ENCODE results near the gene DEFB125.

DNA sequence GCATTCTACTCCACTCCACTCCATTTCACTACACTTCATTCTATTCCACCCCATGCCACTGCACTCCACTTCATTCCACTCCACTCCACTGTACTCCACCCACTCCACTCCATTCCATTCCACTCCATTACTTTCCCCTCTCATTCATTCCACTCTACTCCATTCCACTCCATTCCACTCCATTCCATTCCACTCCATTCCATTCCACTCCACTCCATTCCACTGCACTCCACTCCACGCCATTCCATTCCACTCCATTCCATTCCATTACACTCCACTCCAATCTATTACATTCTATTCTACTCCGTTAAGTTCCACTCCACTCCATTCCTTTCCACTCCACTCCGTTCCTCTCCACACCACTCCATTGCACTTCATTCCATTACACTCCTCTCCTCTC is 25.0 kb upstream of the DEFB125 start:
- TF ChIP-seq ELF1 (IDR thresholded peaks at IDR 0.05; ENCODE audit: borderline replicate concordance, low read depth) (no peak), EZH2 (IDR thresholded peaks at IDR 0.05) (no peak), CTCF (IDR thresholded peaks at IDR 0.05 in 2 of 3, conservative IDR thresholded peaks at IDR 0.05 in 1 of 3; ENCODE audit: borderline replicate concordance in 1 of 3, insufficient read depth in 1 of 3, low read depth in 2 of 3, low read length in 2 of 3) (no peak), POLR2A (IDR thresholded peaks at IDR 0.05; ENCODE audit: borderline replicate concordance, extremely low read depth, insufficient read depth, insufficient read length) (no peak), YY1 (IDR thresholded peaks at IDR 0.05; ENCODE audit: extremely low read depth, insufficient replicate concordance, low read depth, low read length) (no peak), JUND (IDR thresholded peaks at IDR 0.05) (no peak), SP1 (IDR thresholded peaks at IDR 0.05; ENCODE audit: low read depth) (no peak), POLR2AphosphoS5 (IDR thresholded peaks at IDR 0.05; ENCODE audit: low read depth, low read length) (no peak), ZBTB33 (IDR thresholded peaks at IDR 0.05; ENCODE audit: extremely low read depth, insufficient replicate concordance, low read length) (no peak), CEBPB (IDR thresholded peaks at IDR 0.05; ENCODE audit: low read depth) (no peak)
- TF ChIP-seq, protein P1, sequence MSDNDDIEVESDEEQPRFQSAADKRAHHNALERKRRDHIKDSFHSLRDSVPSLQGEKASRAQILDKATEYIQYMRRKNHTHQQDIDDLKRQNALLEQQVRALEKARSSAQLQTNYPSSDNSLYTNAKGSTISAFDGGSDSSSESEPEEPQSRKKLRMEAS (IDR thresholded peaks at IDR 0.05): no peak
- TF ChIP-seq, protein P2, sequence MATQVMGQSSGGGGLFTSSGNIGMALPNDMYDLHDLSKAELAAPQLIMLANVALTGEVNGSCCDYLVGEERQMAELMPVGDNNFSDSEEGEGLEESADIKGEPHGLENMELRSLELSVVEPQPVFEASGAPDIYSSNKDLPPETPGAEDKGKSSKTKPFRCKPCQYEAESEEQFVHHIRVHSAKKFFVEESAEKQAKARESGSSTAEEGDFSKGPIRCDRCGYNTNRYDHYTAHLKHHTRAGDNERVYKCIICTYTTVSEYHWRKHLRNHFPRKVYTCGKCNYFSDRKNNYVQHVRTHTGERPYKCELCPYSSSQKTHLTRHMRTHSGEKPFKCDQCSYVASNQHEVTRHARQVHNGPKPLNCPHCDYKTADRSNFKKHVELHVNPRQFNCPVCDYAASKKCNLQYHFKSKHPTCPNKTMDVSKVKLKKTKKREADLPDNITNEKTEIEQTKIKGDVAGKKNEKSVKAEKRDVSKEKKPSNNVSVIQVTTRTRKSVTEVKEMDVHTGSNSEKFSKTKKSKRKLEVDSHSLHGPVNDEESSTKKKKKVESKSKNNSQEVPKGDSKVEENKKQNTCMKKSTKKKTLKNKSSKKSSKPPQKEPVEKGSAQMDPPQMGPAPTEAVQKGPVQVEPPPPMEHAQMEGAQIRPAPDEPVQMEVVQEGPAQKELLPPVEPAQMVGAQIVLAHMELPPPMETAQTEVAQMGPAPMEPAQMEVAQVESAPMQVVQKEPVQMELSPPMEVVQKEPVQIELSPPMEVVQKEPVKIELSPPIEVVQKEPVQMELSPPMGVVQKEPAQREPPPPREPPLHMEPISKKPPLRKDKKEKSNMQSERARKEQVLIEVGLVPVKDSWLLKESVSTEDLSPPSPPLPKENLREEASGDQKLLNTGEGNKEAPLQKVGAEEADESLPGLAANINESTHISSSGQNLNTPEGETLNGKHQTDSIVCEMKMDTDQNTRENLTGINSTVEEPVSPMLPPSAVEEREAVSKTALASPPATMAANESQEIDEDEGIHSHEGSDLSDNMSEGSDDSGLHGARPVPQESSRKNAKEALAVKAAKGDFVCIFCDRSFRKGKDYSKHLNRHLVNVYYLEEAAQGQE (IDR thresholded peaks at IDR 0.05; ENCODE audit: low read depth): no peak

Data from HCT116 (cell line).